C4-2B (cell line): ENCODE measurements around the gene MFGE8.

Source experiments
- ZFX ChIP-seq: fragments of 450-650 bp; IDR thresholded peaks from 2 replicates; pipeline ENCODE4 v1.6.1; 2017
- TF ChIP-seq, protein P1 (sequence below): fragments of 450-650 bp; conservative IDR thresholded peaks from 2 replicates; pipeline ENCODE4 v1.5.1; 2017; ENCODE audit warnings: mild to moderate bottlenecking

GRCh38 chr15:88918738-88919137 is 5.6 kb upstream of the MFGE8 start:
- TF ChIP-seq, protein P1, sequence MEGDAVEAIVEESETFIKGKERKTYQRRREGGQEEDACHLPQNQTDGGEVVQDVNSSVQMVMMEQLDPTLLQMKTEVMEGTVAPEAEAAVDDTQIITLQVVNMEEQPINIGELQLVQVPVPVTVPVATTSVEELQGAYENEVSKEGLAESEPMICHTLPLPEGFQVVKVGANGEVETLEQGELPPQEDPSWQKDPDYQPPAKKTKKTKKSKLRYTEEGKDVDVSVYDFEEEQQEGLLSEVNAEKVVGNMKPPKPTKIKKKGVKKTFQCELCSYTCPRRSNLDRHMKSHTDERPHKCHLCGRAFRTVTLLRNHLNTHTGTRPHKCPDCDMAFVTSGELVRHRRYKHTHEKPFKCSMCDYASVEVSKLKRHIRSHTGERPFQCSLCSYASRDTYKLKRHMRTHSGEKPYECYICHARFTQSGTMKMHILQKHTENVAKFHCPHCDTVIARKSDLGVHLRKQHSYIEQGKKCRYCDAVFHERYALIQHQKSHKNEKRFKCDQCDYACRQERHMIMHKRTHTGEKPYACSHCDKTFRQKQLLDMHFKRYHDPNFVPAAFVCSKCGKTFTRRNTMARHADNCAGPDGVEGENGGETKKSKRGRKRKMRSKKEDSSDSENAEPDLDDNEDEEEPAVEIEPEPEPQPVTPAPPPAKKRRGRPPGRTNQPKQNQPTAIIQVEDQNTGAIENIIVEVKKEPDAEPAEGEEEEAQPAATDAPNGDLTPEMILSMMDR, result no peak
- TF ChIP-seq ZFX, result no peak
